ENCODE measurements around the gene NCF2.

NCF2 gene

DNA sequence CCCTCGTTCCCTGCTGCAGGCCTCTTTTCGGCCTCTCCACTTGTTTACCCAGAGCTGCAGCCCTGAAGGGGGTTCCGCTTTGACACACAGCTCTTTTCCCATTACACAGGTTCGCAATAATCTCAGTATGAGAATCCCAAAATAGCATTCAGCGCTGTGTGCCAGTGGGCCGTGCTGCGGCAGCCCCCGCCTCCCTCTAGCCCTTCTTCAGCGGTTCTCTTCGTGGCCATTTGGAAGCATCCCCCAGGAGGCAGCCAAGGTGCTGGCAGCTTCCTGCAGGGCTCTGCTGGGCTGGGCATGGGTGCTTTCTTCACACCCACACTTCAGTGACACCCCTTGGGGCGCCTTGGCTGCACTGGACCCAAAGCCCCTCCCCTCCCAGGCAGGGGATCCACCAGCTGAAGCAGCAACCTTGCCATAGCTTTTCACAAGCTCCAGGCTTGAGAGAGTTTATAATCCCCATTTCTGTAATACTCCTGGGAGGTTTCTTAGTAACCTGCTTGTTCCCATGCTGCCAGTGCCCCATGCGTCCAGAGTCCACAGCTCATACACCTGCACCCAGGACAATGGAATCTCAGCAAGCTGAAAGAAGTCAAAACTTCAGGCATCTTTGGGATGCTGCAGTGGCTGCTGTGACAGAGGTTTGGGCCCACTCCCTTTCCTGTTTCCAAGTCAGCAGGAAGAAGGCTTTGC lies 8.1 kb downstream of the NCF2 start:
- no peaks in the 10 kb centered on the region for H3K27me3 ChIP-seq (ENCODE audit: low read depth, low read length)
- H3K27ac ChIP-seq (ENCODE audit: low read length), result no peak overlapping the region
- H3K36me3 ChIP-seq (ENCODE audit: control insufficient read depth in 1 of 2, insufficient read depth in 2 of 2, low read length in 2 of 2), result no peaks in the 10 kb centered on the region
- peaks cover 0 to 5% of the 10 kb centered on the region in 2 donors for H3K4me1 ChIP-seq (ENCODE audit: control insufficient read depth in 1 of 2, insufficient read depth in 2 of 2, low read length in 2 of 2)
- H3K9me3 ChIP-seq (ENCODE audit: control insufficient read depth in 1 of 2, low read length in 2 of 2), result no peaks in the 10 kb centered on the region
- no peak overlapping the region for H3K4me3 ChIP-seq (ENCODE audit: low read depth in 1 of 2, low read length in 2 of 2)

- H3K27ac ChIP-seq (ENCODE audit: low read length), result no peak overlapping the region
- H3K4me1 ChIP-seq (ENCODE audit: control insufficient read depth in 1 of 2, insufficient read depth in 2 of 2, low read length in 2 of 2), result peaks cover 0 to 5% of the 10 kb centered on the region in 2 donors
Measured at GRCh38 chr1:183580281-183580682, 10.0 kb downstream of the NCF2 start.

DNA sequence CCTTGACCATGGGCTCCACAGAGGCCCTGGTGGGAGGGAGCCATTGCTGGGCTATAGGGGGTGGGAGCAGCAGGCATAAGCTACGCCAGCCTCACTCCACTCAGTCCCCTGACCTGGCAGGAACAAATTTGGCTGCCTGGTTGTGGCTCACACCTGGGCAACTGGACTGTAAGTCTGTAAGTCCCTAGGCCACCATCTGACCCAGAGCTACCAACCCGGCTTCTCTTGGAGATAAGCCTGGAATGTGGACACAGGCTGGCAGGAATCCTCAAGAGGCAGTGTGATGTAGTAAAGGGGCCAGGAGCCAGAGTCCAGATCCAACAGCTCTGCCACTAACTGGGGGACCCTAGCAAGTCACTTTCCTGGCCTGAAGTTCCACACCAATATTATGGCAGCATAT lies 11.4 kb downstream of the NCF2 start:
- H3K27me3 ChIP-seq (ENCODE audit: low read depth, low read length), result no peaks in the 10 kb centered on the region
- no peaks in the 10 kb centered on the region for H3K36me3 ChIP-seq (ENCODE audit: control insufficient read depth in 1 of 2, insufficient read depth in 2 of 2, low read length in 2 of 2)
- H3K27ac ChIP-seq (ENCODE audit: low read length), result no peak overlapping the region
- H3K4me3 ChIP-seq (ENCODE audit: low read depth in 1 of 2, low read length in 2 of 2), result no peak overlapping the region
- H3K4me1 ChIP-seq (ENCODE audit: control insufficient read depth in 1 of 2, insufficient read depth in 2 of 2, low read length in 2 of 2), result peaks cover 0 to 5% of the 10 kb centered on the region in 2 donors
- no peaks in the 10 kb centered on the region for H3K9me3 ChIP-seq (ENCODE audit: control insufficient read depth in 1 of 2, low read length in 2 of 2)

More at GRCh38 chr1:183580281-183580682, 10.0 kb downstream of the NCF2 start:
- no peak overlapping the region for H3K4me3 ChIP-seq (ENCODE audit: low read depth in 1 of 2, low read length in 2 of 2)
- no peaks in the 10 kb centered on the region for H3K9me3 ChIP-seq (ENCODE audit: control insufficient read depth in 1 of 2, low read length in 2 of 2)
- no peaks in the 10 kb centered on the region for H3K36me3 ChIP-seq (ENCODE audit: control insufficient read depth in 1 of 2, insufficient read depth in 2 of 2, low read length in 2 of 2)
- H3K27me3 ChIP-seq (ENCODE audit: low read depth, low read length), result no peaks in the 10 kb centered on the region

DNA sequence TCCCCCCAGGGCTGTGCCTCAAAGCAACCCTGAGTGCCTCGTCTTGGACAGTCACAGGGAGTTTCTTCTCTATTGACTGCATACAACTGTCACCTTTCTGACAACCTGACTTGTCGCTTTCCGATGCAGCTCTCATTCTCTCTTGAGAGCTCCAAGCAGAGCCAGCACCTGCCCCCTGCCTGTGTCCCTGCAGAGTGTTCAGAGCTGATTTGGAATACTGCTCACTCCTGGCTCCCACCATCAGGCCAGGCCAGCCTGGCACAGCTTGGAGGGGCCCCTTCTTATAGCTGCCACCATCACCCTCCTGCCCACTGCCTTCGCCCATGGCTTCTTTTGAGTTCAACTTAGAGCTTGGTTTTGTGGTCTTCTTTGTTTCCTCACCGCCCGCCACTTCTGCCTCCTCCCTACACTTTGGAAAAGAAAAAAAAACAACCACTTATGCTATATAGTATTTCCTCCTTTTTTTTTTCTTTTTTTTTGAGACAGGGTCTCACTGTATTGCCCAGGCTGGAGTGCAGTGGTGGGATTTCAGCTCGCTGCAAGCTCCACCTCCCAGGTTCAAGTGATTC lies 12.3 kb downstream of the NCF2 start:
- H3K36me3 ChIP-seq (ENCODE audit: control insufficient read depth in 1 of 2, insufficient read depth in 2 of 2, low read length in 2 of 2), result no peaks in the 10 kb centered on the region
- H3K27me3 ChIP-seq (ENCODE audit: low read depth, low read length), result no peaks in the 10 kb centered on the region
- no peak overlapping the region for H3K27ac ChIP-seq (ENCODE audit: low read length)

GRCh38 chr1:183576537-183576936 lies 13.7 kb downstream of the NCF2 start:
- Histone ChIP-seq H3K27ac (ENCODE audit: low read length) (no peak overlapping the region), H3K4me1 (ENCODE audit: control insufficient read depth in 1 of 2, insufficient read depth in 2 of 2, low read length in 2 of 2) (no peaks in the 10 kb centered on the region)

More for the DNA sequence above, 12.3 kb downstream of the NCF2 start:
- no peak overlapping the region for H3K4me3 ChIP-seq (ENCODE audit: low read depth in 1 of 2, low read length in 2 of 2)
- peaks cover 0 to 5% of the 10 kb centered on the region in 2 donors for H3K4me1 ChIP-seq (ENCODE audit: control insufficient read depth in 1 of 2, insufficient read depth in 2 of 2, low read length in 2 of 2)
- H3K9me3 ChIP-seq (ENCODE audit: control insufficient read depth in 1 of 2, low read length in 2 of 2), result no peaks in the 10 kb centered on the region

DNA sequence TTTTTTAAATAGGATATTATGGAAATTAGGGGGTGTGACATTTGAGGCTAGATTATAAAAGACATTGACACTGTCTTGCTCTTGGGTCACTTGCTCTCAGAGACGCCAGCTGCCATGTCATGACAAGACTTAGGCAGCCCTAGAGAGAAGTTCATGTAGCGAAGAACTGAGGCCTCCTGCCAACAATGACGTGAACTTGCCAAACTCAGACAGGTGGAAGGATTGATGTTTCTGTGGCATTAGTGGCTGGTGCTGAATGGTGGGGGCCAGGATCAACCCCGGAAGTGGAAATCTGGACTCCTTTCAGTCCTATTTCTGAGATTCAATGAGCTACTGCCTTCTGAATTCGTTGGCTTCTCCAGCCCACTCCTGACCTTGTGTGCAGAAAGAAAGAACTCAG lies 14.7 kb downstream of the NCF2 start:
- H3K27me3 ChIP-seq (ENCODE audit: low read depth, low read length), result no peaks in the 10 kb centered on the region
- no peak overlapping the region for H3K27ac ChIP-seq (ENCODE audit: low read length)
- H3K4me1 ChIP-seq (ENCODE audit: control insufficient read depth in 1 of 2, insufficient read depth in 2 of 2, low read length in 2 of 2), result no peaks in the 10 kb centered on the region
- H3K9me3 ChIP-seq (ENCODE audit: control insufficient read depth in 1 of 2, low read length in 2 of 2), result no peaks in the 10 kb centered on the region
- no peaks in the 10 kb centered on the region for H3K36me3 ChIP-seq (ENCODE audit: control insufficient read depth in 1 of 2, insufficient read depth in 2 of 2, low read length in 2 of 2)
- H3K4me3 ChIP-seq (ENCODE audit: low read depth in 1 of 2, low read length in 2 of 2), result no peak overlapping the region

More at GRCh38 chr1:183576537-183576936, 13.7 kb downstream of the NCF2 start:
- no peaks in the 10 kb centered on the region for H3K9me3 ChIP-seq (ENCODE audit: control insufficient read depth in 1 of 2, low read length in 2 of 2)
- no peaks in the 10 kb centered on the region for H3K36me3 ChIP-seq (ENCODE audit: control insufficient read depth in 1 of 2, insufficient read depth in 2 of 2, low read length in 2 of 2)
- no peak overlapping the region for H3K4me3 ChIP-seq (ENCODE audit: low read depth in 1 of 2, low read length in 2 of 2)
- no peaks in the 10 kb centered on the region for H3K27me3 ChIP-seq (ENCODE audit: low read depth, low read length)

GRCh38 chr1:183572721-183573120 lies 17.5 kb downstream of the NCF2 start:
- Histone ChIP-seq H3K4me1 (ENCODE audit: control insufficient read depth in 1 of 2, insufficient read depth in 2 of 2, low read length in 2 of 2) (no peaks in the 10 kb centered on the region), H3K27me3 (ENCODE audit: low read depth, low read length) (no peaks in the 10 kb centered on the region), H3K9me3 (ENCODE audit: control insufficient read depth in 1 of 2, low read length in 2 of 2) (no peaks in the 10 kb centered on the region), H3K36me3 (ENCODE audit: control insufficient read depth in 1 of 2, insufficient read depth in 2 of 2, low read length in 2 of 2) (no peaks in the 10 kb centered on the region), H3K27ac (ENCODE audit: low read length) (no peak overlapping the region), H3K4me3 (ENCODE audit: low read depth in 1 of 2, low read length in 2 of 2) (no peak overlapping the region)

- Histone ChIP-seq H3K4me1 (ENCODE audit: control insufficient read depth in 1 of 2, insufficient read depth in 2 of 2, low read length in 2 of 2) (peaks cover 0 to 7% of the 10 kb centered on the region in 2 donors), H3K27ac (ENCODE audit: low read length) (no peak overlapping the region), H3K9me3 (ENCODE audit: control insufficient read depth in 1 of 2, low read length in 2 of 2) (no peaks in the 10 kb centered on the region), H3K36me3 (ENCODE audit: control insufficient read depth in 1 of 2, insufficient read depth in 2 of 2, low read length in 2 of 2) (no peaks in the 10 kb centered on the region), H3K4me3 (ENCODE audit: low read depth in 1 of 2, low read length in 2 of 2) (no peak overlapping the region), H3K27me3 (ENCODE audit: low read depth, low read length) (no peaks in the 10 kb centered on the region)
Measured at GRCh38 chr1:183571678-183572268, 18.5 kb downstream of the NCF2 start.

- no peak overlapping the region for H3K27ac ChIP-seq (ENCODE audit: low read length)
Measured at GRCh38 chr1:183570451-183570850, 19.8 kb downstream of the NCF2 start.

GRCh38 chr1:183569801-183570200 lies 20.5 kb downstream of the NCF2 start:
- no peaks in the 10 kb centered on the region for H3K9me3 ChIP-seq (ENCODE audit: control insufficient read depth in 1 of 2, low read length in 2 of 2)
- H3K36me3 ChIP-seq (ENCODE audit: control insufficient read depth in 1 of 2, insufficient read depth in 2 of 2, low read length in 2 of 2), result no peaks in the 10 kb centered on the region
- H3K27me3 ChIP-seq (ENCODE audit: low read depth, low read length), result no peaks in the 10 kb centered on the region
- H3K4me1 ChIP-seq (ENCODE audit: control insufficient read depth in 1 of 2, insufficient read depth in 2 of 2, low read length in 2 of 2), result peaks cover 0 to 7% of the 10 kb centered on the region in 2 donors
- no peak overlapping the region for H3K4me3 ChIP-seq (ENCODE audit: low read depth in 1 of 2, low read length in 2 of 2)
- H3K27ac ChIP-seq (ENCODE audit: low read length), result no peak overlapping the region

More at GRCh38 chr1:183570451-183570850, 19.8 kb downstream of the NCF2 start:
- H3K9me3 ChIP-seq (ENCODE audit: control insufficient read depth in 1 of 2, low read length in 2 of 2), result no peaks in the 10 kb centered on the region
- no peak overlapping the region for H3K4me3 ChIP-seq (ENCODE audit: low read depth in 1 of 2, low read length in 2 of 2)
- peaks cover 0 to 7% of the 10 kb centered on the region in 2 donors for H3K4me1 ChIP-seq (ENCODE audit: control insufficient read depth in 1 of 2, insufficient read depth in 2 of 2, low read length in 2 of 2)
- H3K27me3 ChIP-seq (ENCODE audit: low read depth, low read length), result no peaks in the 10 kb centered on the region
- H3K36me3 ChIP-seq (ENCODE audit: control insufficient read depth in 1 of 2, insufficient read depth in 2 of 2, low read length in 2 of 2), result no peaks in the 10 kb centered on the region

- no peaks in the 10 kb centered on the region for H3K36me3 ChIP-seq (ENCODE audit: control insufficient read depth in 1 of 2, insufficient read depth in 2 of 2, low read length in 2 of 2)
- H3K4me3 ChIP-seq (ENCODE audit: low read depth in 1 of 2, low read length in 2 of 2), result no peak overlapping the region
- H3K27me3 ChIP-seq (ENCODE audit: low read depth, low read length), result no peaks in the 10 kb centered on the region
- peaks cover 0 to 7% of the 10 kb centered on the region in 2 donors for H3K4me1 ChIP-seq (ENCODE audit: control insufficient read depth in 1 of 2, insufficient read depth in 2 of 2, low read length in 2 of 2)
- H3K9me3 ChIP-seq (ENCODE audit: control insufficient read depth in 1 of 2, low read length in 2 of 2), result no peaks in the 10 kb centered on the region
- no peak overlapping the region for H3K27ac ChIP-seq (ENCODE audit: low read length)
Measured at GRCh38 chr1:183569141-183569540, 21.1 kb downstream of the NCF2 start.

Measured in muscle layer of duodenum (tissue), 2 donors.